HepG2 (cell line): ENCODE results near the gene CHRNB1. TPM values are rescaled to one million over a fixed set of nuclear protein-coding genes. Genes with fewer than 3 reads are reported as not detected.

Experiments
- ATAC-seq: fragments of 200-7000 bp; cut with Tn5 transposase; 3 replicates; pipeline ENCODE4 v1.9.1; 2020; ENCODE audit warnings: mild to moderate bottlenecking, moderate library complexity
- BruUV-seq: library from RNA; stranded (reverse); fragments of 400-500 nt; replicated peaks from 2 replicates; lab custom pipeline; 2021; lab: Mats Ljungman, UMichigan
- CTCF ChIA-PET: fragments of 300-600 bp; formaldehyde crosslinking; extraction: SDS; loops from one replicate; lab custom pipeline; 2021; ENCODE audit warnings: low total read pairs, inconsistent platforms, low intra/inter-chr PET ratio; lab: Yijun Ruan, JAX
- POLR2A ChIA-PET: fragments of 350-600 bp; sonication (Branson Sonifier 250); formaldehyde crosslinking; loops from one replicate; lab custom pipeline; 2020; ENCODE audit warnings: antibody characterized with exemption, inconsistent platforms; lab: Yijun Ruan, JAX
- DNase-seq: peaks from one replicate; pipeline ENCODE4 v3.0.0-alpha.2; 2015; ENCODE audit warnings: low spot score
- FAIRE-seq: peaks from 3 replicates; lab custom pipeline; 2011; peaks lifted over from hg19 to GRCh38; lab: Jason Lieb, UNC
- H2AFZ ChIP-seq: one replicate; pipeline ENCODE4 v1.6.1; 2011; ENCODE audit warnings: low read length, inconsistent platforms
- H3K27ac ChIP-seq: fragments of 300-600 bp; 3 replicates; pipeline ENCODE4 v1.8.0; 2011; ENCODE audit warnings: mixed run types, mild to moderate bottlenecking, mixed read lengths, low read length, inconsistent platforms; ENCODE audit not compliant: insufficient read depth; ENCODE audit errors: extremely low read length
- H3K27me3 ChIP-seq, 2 experiments: fragments of 200-600 bp in 1 of 2; 2 replicates in 1 of 2; 3 replicates in 1 of 2; pipeline versions ENCODE4 v1.6.0 to v1.8.0; 2011; ENCODE audit warnings: low read length in 2 of 2, mild to moderate bottlenecking in 2 of 2, moderate library complexity in 2 of 2, inconsistent platforms in 1 of 2; ENCODE audit not compliant: insufficient read depth in 2 of 2, control insufficient read depth in 1 of 2
- H3K36me3 ChIP-seq, 2 experiments: fragments of 200-600 bp in 1 of 2; replicated peaks in 1 of 2; 2 replicates in 1 of 2; 3 replicates in 1 of 2; pipeline versions ENCODE4 v1.5.1 to v1.8.0; 2011; ENCODE audit warnings: low read length in 2 of 2, inconsistent platforms in 1 of 2; ENCODE audit not compliant: insufficient read depth in 2 of 2, control insufficient read depth in 1 of 2
- H3K4me1 ChIP-seq: 2 replicates; pipeline ENCODE4 v1.5.1; 2012; ENCODE audit warnings: low read length, inconsistent platforms; ENCODE audit not compliant: insufficient read depth
- H3K4me2 ChIP-seq: 2 replicates; pipeline ENCODE4 v1.6.0; 2011; ENCODE audit warnings: low read depth, low read length, inconsistent platforms
- H3K4me3 ChIP-seq, 3 experiments: fragments of 200-600 bp in 1 of 3; sonication (generic), shearing (Covaris generic) in 1 of 3; replicated peaks in 1 of 3; 2 replicates each; pipeline ENCODE4 v1.5.1; 2011 to 2016; ENCODE audit warnings: low read length in 3 of 3, inconsistent platforms in 2 of 3, low read depth in 2 of 3, mild to moderate bottlenecking in 2 of 3, control low read depth in 1 of 3, mixed read lengths in 1 of 3; ENCODE audit not compliant: insufficient read depth in 1 of 3
- H3K79me2 ChIP-seq: one replicate; pipeline ENCODE4 v1.6.1; 2011; ENCODE audit warnings: low read length, inconsistent platforms; ENCODE audit not compliant: insufficient read depth
- H3K9ac ChIP-seq: 2 replicates; pipeline ENCODE4 v1.6.0; 2011; ENCODE audit warnings: mild to moderate bottlenecking, low read depth, low read length, inconsistent platforms; ENCODE audit not compliant: insufficient read depth
- H3K9me3 ChIP-seq: 2 replicates; pipeline ENCODE4 v1.5.1; 2012; ENCODE audit warnings: mild to moderate bottlenecking, low read length
- H4K20me1 ChIP-seq: 2 replicates; pipeline ENCODE4 v1.6.0; 2011; ENCODE audit warnings: inconsistent platforms, mild to moderate bottlenecking, low read length, moderate library complexity; ENCODE audit not compliant: insufficient read depth
- ARID3A ChIP-seq: IDR thresholded peaks from 2 replicates; pipeline ENCODE4 v1.6.1; 2012; ENCODE audit warnings: low read depth, low read length, improper control_type of control experiment
- ELF1 ChIP-seq: sonication (generic); formaldehyde crosslinking; IDR thresholded peaks from 2 replicates; pipeline ENCODE4 v1.4.0; 2020; ENCODE audit warnings: missing genetic modification reagents
- IRF9 ChIP-seq: sonication (generic); formaldehyde crosslinking; IDR thresholded peaks from 2 replicates; pipeline ENCODE4 v1.8.0; 2022; ENCODE audit warnings: missing genetic modification reagents, mild to moderate bottlenecking, borderline replicate concordance
- KDM4B ChIP-seq: sonication (generic); formaldehyde crosslinking; IDR thresholded peaks from 2 replicates; pipeline ENCODE4 v1.4.0; 2020; ENCODE audit warnings: missing genetic modification reagents
- MAFG ChIP-seq: sonication (generic); formaldehyde crosslinking; IDR thresholded peaks from 2 replicates; pipeline ENCODE4 v1.5.1; 2020; ENCODE audit warnings: mild to moderate bottlenecking, missing genetic modification reagents
- NR2F1 ChIP-seq, 2 experiments: fragments of 450-650 bp in 1 of 2; formaldehyde crosslinking in 1 of 2; IDR thresholded peaks; 2 replicates each; pipeline versions ENCODE4 v1.5.0 to v1.6.1; 2016 to 2020; ENCODE audit warnings: mild to moderate bottlenecking in 1 of 2, missing compliant biosample characterization in 1 of 2, missing genetic modification reagents in 1 of 2, moderate library complexity in 1 of 2
- NR2F6 ChIP-seq, 2 experiments: IDR thresholded peaks; 2 replicates each; pipeline ENCODE4 v1.6.1; 2016; ENCODE audit warnings: antibody characterized with exemption in 1 of 2, mild to moderate bottlenecking in 1 of 2
- PRPF4 ChIP-seq: fragments of 200-400 bp; formaldehyde crosslinking; IDR thresholded peaks from 2 replicates; pipeline ENCODE4 v1.6.1; 2016; ENCODE audit warnings: low read length, low read depth; ENCODE audit not compliant: poor library complexity, severe bottlenecking
- YY1 ChIP-seq: IDR thresholded peaks from 2 replicates; pipeline ENCODE4 v1.6.1; 2011; ENCODE audit warnings: low read length, low read depth, moderate library complexity, mild to moderate bottlenecking; ENCODE audit not compliant: insufficient read depth, insufficient replicate concordance
- ZMAT5 ChIP-seq: sonication (generic); formaldehyde crosslinking; IDR thresholded peaks from 2 replicates; pipeline ENCODE4 v1.5.0; 2020; ENCODE audit warnings: mild to moderate bottlenecking, low read depth, missing genetic modification reagents, borderline replicate concordance
- ZNF260 ChIP-seq: sonication (generic); formaldehyde crosslinking; IDR thresholded peaks from 2 replicates; pipeline ENCODE4 v1.4.0; 2020; ENCODE audit warnings: missing genetic modification reagents, low read depth, mild to moderate bottlenecking, borderline replicate concordance
- ZNF430 ChIP-seq: sonication (generic); formaldehyde crosslinking; IDR thresholded peaks from 2 replicates; pipeline ENCODE4 v1.9.0; 2021; ENCODE audit warnings: mild to moderate bottlenecking, missing genetic modification reagents
- WGBS: methylation state at CpG from one replicate; pipeline ENCODE4 v1.1.6; 2017; ENCODE audit warnings: low lambda C conversion rate; 5-methylcytosine and 5-hydroxymethylcytosine counted together
- in situ Hi-C: cut with HindIII; loops from 2 replicates; pipeline ENCODE4 v1.10.0; 2017; ENCODE audit warnings: low pct_unique_long_range_greater_than_20kb; ENCODE audit not compliant: extremely low pct_ligation_motif_present
- intact Hi-C: fragments of 100-400 bp; cut with micrococcal nuclease; formaldehyde crosslinking; loops from one replicate; pipeline ENCODE4 v1.10.0; 2022; ENCODE audit not compliant: unreplicated experiment
- polyA plus RNA-seq, 8 experiments: library from polyadenylated mRNA; depleted of rRNA in 3 of 8; stranded (reverse) in 7 of 8; unstranded in 1 of 8; fragments of >200 nt; fragmentation: Illumina TruSeq in 4 of 8; extraction: Trizol in 4 of 8; gene quantifications; 2 replicates each; pipeline versions ENCODE4 v1.2.1 to v1.2.3, GENCODE V29; 2011 to 2016; ENCODE audit warnings: low read depth in 4 of 8, missing spikeins in 1 of 8, mixed read lengths in 1 of 8; ENCODE audit not compliant: insufficient read depth in 1 of 8
- total RNA-seq, 5 experiments: library from RNA; depleted of rRNA; stranded (reverse); fragments of >200 nt; fragmentation: Illumina TruSeq; extraction: Trizol; gene quantifications; 2 replicates each; pipeline ENCODE4 v1.2.3, GENCODE V29; 2016; ENCODE audit warnings: low read depth in 1 of 5

CHRNB1 gene
- total and polyA plus RNA-seq, 2 of the 13 experiments (the other 11 are each of a cell fraction or from before 2014, with no cell fraction given): 5.4 to 33.7 TPM

GRCh38 chr17:7466639-7467341 is 21.9 kb downstream of the CHRNB1 start:
- Histone ChIP-seq H3K36me3 (peaks cover 0 to 2% of the 10 kb centered on the region in 2 experiments; a peak in 3 of 5 replicates), H2AFZ (no peak overlapping the region), H3K9me3 (no peaks in the 10 kb centered on the region), H3K79me2 (peaks cover 12% of the 10 kb centered on the region), H3K27ac (no peak overlapping the region), H3K9ac (no peak overlapping the region), H3K4me3 (no peak overlapping the region), H3K4me1 (peaks cover 26% of the 10 kb centered on the region), H3K4me2 (no peak overlapping the region), H4K20me1 (peaks cover 8% of the 10 kb centered on the region; the same call in 1 of the 2 replicates), H3K27me3 (no peaks in the 10 kb centered on the region)
- intact Hi-C loops: no loop called here
- ChIA-PET CTCF (no interaction called here), POLR2A (interaction anchor here (1.4 kb wide), 1 partner anchor 21 kb away, joined by 4 read pairs; no protein-coding TSS in a partner anchor)
- in situ Hi-C loops: no loop called here
- 97% methylated on average over 16 of the region's 16 CpGs for WGBS
- ATAC-seq: no peak
- no TSS peak for BruUV-seq
- no peak for FAIRE-seq
- no peak for DNase-seq
- TF ChIP-seq YY1: peak; percentile 65
- peak; percentile 66; the same call in 1 of the 2 replicates for TF ChIP-seq NR2F6 (IDR thresholded peaks at IDR 0.05)
- peak; percentile 50; the same call in 1 of the 2 replicates for TF ChIP-seq NR2F6 (CRISPR knock-in tag; IDR thresholded peaks at IDR 0.05)
- 0 out of 4 replicates have a peak, but pooled peaks of 1 of the 2 experiments have one; percentile 23 for TF ChIP-seq NR2F1 (CRISPR knock-in tag; IDR thresholded peaks at IDR 0.05)
- no peak for TF ChIP-seq ELF1

- no peak overlapping the region for H3K4me2 ChIP-seq
- no TSS peak for BruUV-seq
- ChIA-PET POLR2A (interaction anchor here (1.4 kb wide), 1 partner anchor 22 kb away, joined by 4 read pairs; no protein-coding TSS in a partner anchor), CTCF (no interaction called here)
- no peak overlapping the region for H3K27ac ChIP-seq
- peaks cover 0 to 2% of the 10 kb centered on the region in 2 experiments; a peak in 3 of 5 replicates for H3K36me3 ChIP-seq
- in situ Hi-C loops: no loop called here
- H3K4me3 ChIP-seq: no peak overlapping the region
- no peak for TF ChIP-seq MAFG (CRISPR knock-in tag)
- TF ChIP-seq IRF9 (CRISPR knock-in tag): no peak
- TF ChIP-seq KDM4B (CRISPR knock-in tag): no peak
- no peak for TF ChIP-seq ZNF260 (CRISPR knock-in tag)
- no peak for TF ChIP-seq ARID3A
- TF ChIP-seq PRPF4: no peak
- no peak for TF ChIP-seq ZMAT5 (CRISPR knock-in tag)
- no peak for TF ChIP-seq ZNF430 (CRISPR knock-in tag)
- intact Hi-C loops: no loop called here
- no peak for DNase-seq
- H3K79me2 ChIP-seq: peaks cover 14% of the 10 kb centered on the region
- no peak for ATAC-seq
- whole genome bisulfite sequencing: 95% methylated on average over 3 of the region's 3 CpGs
- no peaks in the 10 kb centered on the region for H3K27me3 ChIP-seq
- H2AFZ ChIP-seq: no peak overlapping the region
- peaks cover 8% of the 10 kb centered on the region; the same call in 1 of the 2 replicates for H4K20me1 ChIP-seq
- no peak for FAIRE-seq
- no peaks in the 10 kb centered on the region for H3K9me3 ChIP-seq
- peaks cover 26% of the 10 kb centered on the region for H3K4me1 ChIP-seq
- no peak overlapping the region for H3K9ac ChIP-seq
Measured at GRCh38 chr17:7467498-7467897, 22.6 kb downstream of the CHRNB1 start.
